LNCAP (cell line): ENCODE results near the gene GAL.

Source experiments
- CTCF ChIP-seq: fragments of 450-650 bp; IDR thresholded peaks from 2 replicates; pipeline ENCODE4 v1.5.1; 2017; ENCODE audit warnings: mild to moderate bottlenecking

GAL gene

GRCh38 chr11:68651985-68652682, 32.2 kb upstream of the GAL start:
- no peak for TF ChIP-seq CTCF

DNA sequence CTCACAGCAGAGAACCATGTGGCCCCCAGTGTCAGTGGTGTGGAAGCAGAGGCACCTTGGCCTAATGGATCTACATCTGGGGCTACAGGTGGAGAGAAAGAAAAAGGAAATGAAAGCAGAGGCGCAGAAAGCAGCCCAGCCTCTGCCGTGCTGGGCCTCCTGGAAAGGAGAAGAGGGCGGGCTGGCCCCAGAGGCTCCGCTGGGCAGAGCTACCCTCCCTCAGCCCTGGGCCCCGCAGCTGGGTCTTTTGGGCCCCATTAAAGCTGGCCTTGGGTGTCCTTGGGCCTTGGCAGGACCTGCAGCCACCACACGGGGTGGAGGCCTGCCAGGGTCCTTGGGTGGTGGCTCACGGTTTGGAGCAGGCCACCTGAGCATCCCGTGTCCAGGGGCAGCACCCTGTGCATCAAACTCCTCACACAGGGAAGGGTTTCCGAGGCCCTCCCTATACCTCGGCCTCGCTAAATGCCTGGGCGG, 31.6 kb upstream of the GAL start:
- TF ChIP-seq CTCF: no peak

DNA sequence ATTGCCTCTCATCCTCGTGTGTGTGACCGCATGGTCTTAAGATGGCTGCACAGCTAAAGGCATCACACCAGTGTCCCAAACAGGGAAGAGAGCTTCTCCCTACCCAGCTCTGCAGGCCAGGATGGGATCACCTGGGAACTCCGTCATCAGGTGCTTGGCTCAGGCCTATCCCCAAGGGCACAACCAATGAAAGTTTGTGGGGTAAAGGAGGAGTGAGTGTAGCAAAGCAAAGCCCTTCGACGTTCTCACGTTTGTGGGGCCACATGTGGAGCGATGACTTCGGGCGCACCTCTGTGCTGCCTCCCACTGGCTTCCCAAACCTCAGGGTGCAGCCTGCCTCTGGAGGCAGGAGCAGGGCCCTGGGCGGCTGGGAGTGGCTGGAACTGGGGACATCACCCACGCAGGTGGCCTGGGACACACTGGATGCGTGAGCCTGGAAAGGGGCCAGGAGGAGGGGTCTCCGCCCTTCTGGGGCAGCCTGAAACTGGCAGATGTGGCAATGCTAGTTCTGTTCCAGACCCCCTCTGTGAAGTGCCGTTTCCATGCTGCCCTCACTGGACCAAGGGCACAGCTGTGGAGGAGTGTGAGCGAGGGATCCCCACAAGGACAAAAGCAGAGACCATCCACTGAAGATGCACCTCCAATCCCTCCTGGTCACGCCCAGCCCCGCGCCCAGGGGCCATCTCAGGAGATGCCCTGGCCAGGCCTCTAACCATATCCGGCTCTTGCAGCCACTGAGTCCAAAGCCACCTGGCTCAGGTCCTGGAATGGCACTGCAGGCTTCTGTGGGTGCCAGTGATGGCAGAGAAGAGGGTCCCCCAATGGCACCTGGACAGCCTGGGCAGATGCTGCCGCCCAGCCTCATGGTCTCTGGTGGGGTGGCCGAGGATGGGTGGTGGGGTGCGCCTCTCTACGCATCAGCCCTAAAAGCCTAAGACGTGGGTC, 30.6 kb upstream of the GAL start:
- TF ChIP-seq CTCF: no peak

DNA sequence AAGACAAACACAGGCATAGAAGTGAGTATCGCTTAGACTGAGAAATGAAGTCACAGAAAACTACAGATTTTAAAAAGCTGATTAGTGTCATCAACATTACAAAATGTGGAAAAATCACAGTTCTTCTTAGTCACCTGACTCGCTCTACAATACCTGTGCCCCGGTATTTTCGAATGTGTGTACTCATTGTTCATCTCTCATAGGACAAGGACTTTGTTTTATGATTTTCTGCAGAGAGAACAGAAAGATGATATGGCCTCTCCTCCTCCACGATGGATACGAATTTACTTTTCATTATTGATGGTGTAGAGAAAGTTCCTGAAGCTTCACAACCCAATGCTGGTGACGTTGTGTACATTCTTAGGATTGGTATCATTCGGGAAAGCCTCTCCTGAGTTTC, 29.4 kb upstream of the GAL start:
- TF ChIP-seq CTCF: no peak

DNA sequence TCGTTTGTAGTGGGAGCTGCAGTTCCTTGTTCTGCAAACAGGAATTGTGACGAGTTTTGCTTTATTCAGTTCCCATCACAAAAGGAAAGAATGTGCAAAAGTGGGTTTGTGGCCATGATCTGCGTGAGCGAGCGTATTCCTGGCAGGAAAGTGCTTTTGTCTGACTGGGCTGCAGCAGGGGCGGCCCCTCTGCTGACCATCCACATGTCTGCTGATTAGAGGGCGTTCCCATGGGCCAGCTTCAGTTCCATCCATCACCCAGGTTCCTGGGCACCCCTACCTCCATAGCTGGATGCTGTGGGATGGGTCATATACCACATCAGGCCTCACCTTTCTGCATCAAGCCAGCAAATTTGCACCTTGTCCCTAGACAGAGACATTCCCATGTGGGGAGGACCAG, 28.9 kb upstream of the GAL start:
- no peak for TF ChIP-seq CTCF

DNA sequence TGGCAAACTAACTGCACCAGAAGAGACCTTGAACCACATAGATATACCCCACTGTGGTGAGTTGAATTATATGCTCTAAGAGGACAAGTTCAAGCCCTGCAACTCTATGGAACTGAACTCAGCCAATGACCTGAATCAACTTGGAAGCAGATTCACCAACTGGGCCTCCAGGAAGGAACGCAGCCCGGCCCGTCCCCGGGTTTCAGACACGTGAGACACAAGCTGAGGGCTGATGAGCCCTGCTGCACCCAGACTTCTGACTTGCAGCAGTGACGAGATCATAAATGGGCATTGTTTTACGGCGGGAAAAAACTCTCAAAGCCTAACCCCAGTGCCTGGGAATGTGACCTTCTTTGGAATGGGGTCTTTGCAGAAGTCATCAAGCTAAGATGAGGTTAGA, 28.5 kb upstream of the GAL start:
- TF ChIP-seq CTCF: no peak

DNA sequence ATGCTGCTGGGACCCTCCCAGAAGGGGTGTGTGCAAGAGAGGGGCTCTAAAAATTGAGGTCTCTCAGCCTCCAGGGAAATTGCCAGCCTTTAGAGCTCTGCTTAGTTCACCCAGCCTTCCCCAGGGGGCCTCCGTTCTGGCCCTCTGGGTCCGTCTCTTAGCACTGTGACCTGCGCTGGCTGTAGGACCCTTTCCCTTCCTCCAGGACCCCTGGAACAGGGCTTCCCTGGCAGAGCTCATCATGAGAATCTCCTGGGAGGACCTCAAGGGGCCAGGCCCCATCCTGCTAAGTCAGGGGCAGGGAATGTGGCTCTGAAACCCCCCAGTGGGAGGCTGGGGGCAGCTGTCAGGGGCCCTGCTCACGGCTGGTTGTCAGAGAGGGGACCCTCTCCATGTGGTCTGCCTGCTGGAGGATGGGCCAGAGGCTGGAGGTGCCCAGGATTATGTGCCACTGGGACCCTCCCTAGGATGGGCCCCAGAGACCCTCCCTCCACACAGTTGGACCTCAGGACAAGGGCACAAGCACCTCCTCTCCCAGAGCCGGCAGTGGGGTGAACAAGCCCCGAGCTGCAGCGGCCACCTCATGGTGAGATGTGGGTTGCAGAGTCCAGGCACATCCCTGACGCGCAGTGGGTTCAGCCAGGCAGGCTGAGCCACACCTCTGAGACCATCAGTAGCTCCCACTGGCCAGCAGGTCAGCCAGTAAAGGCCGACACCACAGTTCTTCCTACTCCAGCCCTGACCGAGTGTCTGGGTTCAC, 27.1 kb upstream of the GAL start:
- TF ChIP-seq CTCF: no peak
